ENCODE results near the gene MBOAT1.

Gene MBOAT1

GRCh38 chr6:20105838-20106237 lies 106.4 kb downstream of the MBOAT1 start:
- no peak overlapping the region for H3K4me3 ChIP-seq (ENCODE audit: low read depth, low read length)
- ChIA-PET CTCF (interaction anchor here (1.8 to 7.5 kb wide), 2 partner anchors 13 to 21 kb away, joined by 9 to 75 read pairs; no protein-coding TSS in a partner anchor), POLR2A (no interaction called here)
- H3K9me3 ChIP-seq (ENCODE audit: control insufficient read depth, insufficient read depth, low read depth, low read length), result no peaks in the 10 kb centered on the region
- no peaks in the 10 kb centered on the region for H3K4me1 ChIP-seq (ENCODE audit: control insufficient read depth, insufficient read depth, low read length)
- peaks cover 0 to 12% of the 10 kb centered on the region in 2 experiments; a peak in 1 of 3 replicates for H3K36me3 ChIP-seq (ENCODE audit: control insufficient read depth in 2 of 2, insufficient read depth in 1 of 2, low read length in 2 of 2)
- H3K27ac ChIP-seq (ENCODE audit: extremely low read depth, low read depth, low read length), result no peak overlapping the region
- no peak for TF ChIP-seq MZF1 (tag by site-specific recombination; IDR thresholded peaks at IDR 0.05; ENCODE audit: borderline replicate concordance)
- TF ChIP-seq, protein P1, sequence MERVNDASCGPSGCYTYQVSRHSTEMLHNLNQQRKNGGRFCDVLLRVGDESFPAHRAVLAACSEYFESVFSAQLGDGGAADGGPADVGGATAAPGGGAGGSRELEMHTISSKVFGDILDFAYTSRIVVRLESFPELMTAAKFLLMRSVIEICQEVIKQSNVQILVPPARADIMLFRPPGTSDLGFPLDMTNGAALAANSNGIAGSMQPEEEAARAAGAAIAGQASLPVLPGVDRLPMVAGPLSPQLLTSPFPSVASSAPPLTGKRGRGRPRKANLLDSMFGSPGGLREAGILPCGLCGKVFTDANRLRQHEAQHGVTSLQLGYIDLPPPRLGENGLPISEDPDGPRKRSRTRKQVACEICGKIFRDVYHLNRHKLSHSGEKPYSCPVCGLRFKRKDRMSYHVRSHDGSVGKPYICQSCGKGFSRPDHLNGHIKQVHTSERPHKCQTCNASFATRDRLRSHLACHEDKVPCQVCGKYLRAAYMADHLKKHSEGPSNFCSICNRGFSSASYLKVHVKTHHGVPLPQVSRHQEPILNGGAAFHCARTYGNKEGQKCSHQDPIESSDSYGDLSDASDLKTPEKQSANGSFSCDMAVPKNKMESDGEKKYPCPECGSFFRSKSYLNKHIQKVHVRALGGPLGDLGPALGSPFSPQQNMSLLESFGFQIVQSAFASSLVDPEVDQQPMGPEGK (tag by site-specific recombination; IDR thresholded peaks at IDR 0.05), result no peak
- no peak for TF ChIP-seq ZNF837 (tag by site-specific recombination; IDR thresholded peaks at IDR 0.05)
- no peak for TF ChIP-seq ZNF423 (tag by site-specific recombination; IDR thresholded peaks at IDR 0.05)
- no peak for TF ChIP-seq ZNF529 (tag by site-specific recombination; IDR thresholded peaks at IDR 0.05; ENCODE audit: insufficient replicate concordance)
- TF ChIP-seq ZNF600 (tag by site-specific recombination; IDR thresholded peaks at IDR 0.05), result no peak
- TF ChIP-seq ZNF692 (tag by site-specific recombination; IDR thresholded peaks at IDR 0.05), result no peak
- no peak for TF ChIP-seq SCRT2 (tag by site-specific recombination; IDR thresholded peaks at IDR 0.05)

- TF ChIP-seq KLF17 (tag by site-specific recombination; IDR thresholded peaks at IDR 0.05), result no peak
- TF ChIP-seq, protein P2, sequence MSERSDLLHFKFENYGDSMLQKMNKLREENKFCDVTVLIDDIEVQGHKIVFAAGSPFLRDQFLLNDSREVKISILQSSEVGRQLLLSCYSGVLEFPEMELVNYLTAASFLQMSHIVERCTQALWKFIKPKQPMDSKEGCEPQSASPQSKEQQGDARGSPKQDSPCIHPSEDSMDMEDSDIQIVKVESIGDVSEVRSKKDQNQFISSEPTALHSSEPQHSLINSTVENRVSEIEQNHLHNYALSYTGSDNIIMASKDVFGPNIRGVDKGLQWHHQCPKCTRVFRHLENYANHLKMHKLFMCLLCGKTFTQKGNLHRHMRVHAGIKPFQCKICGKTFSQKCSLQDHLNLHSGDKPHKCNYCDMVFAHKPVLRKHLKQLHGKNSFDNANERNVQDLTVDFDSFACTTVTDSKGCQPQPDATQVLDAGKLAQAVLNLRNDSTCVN (tag by site-specific recombination; optimal IDR thresholded peaks at IDR 0.05), result no peak
- TF ChIP-seq, protein P3, sequence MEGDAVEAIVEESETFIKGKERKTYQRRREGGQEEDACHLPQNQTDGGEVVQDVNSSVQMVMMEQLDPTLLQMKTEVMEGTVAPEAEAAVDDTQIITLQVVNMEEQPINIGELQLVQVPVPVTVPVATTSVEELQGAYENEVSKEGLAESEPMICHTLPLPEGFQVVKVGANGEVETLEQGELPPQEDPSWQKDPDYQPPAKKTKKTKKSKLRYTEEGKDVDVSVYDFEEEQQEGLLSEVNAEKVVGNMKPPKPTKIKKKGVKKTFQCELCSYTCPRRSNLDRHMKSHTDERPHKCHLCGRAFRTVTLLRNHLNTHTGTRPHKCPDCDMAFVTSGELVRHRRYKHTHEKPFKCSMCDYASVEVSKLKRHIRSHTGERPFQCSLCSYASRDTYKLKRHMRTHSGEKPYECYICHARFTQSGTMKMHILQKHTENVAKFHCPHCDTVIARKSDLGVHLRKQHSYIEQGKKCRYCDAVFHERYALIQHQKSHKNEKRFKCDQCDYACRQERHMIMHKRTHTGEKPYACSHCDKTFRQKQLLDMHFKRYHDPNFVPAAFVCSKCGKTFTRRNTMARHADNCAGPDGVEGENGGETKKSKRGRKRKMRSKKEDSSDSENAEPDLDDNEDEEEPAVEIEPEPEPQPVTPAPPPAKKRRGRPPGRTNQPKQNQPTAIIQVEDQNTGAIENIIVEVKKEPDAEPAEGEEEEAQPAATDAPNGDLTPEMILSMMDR (tag by site-specific recombination; IDR thresholded peaks at IDR 0.05), result no peak
- TF ChIP-seq ZNF585B (tag by site-specific recombination; IDR thresholded peaks at IDR 0.05), result no peak
- no peak for TF ChIP-seq FEZF1 (tag by site-specific recombination; IDR thresholded peaks at IDR 0.05)
- TF ChIP-seq ZNF266 (tag by site-specific recombination; IDR thresholded peaks at IDR 0.05; ENCODE audit: low read depth), result no peak
- TF ChIP-seq ZNF571 (tag by site-specific recombination; IDR thresholded peaks at IDR 0.05), result no peak
- H3K9me3 ChIP-seq (ENCODE audit: control insufficient read depth, insufficient read depth, low read depth, low read length), result no peaks in the 10 kb centered on the region
- CTCF ChIA-PET, result interaction anchor here (0.7 to 7.5 kb wide), 3 partner anchors 12 to 55 kb away, joined by 3 to 75 read pairs (median 9); no protein-coding TSS in a partner anchor
- H3K36me3 ChIP-seq (ENCODE audit: control insufficient read depth in 2 of 2, insufficient read depth in 1 of 2, low read length in 2 of 2), result peaks cover 0 to 12% of the 10 kb centered on the region in 2 experiments; a peak in 1 of 3 replicates
- H3K4me1 ChIP-seq (ENCODE audit: control insufficient read depth, insufficient read depth, low read length), result no peaks in the 10 kb centered on the region
- H3K27ac ChIP-seq (ENCODE audit: extremely low read depth, low read depth, low read length), result no peak overlapping the region
- no peak overlapping the region for H3K4me3 ChIP-seq (ENCODE audit: low read depth, low read length)
- POLR2A ChIA-PET, result no interaction called here
Measured at GRCh38 chr6:20104696-20105095, 107.6 kb downstream of the MBOAT1 start.

All from HEK293 (cell line).